WTC11 (cell line): ENCODE measurements around the gene G3BP2. TPM values are rescaled to one million over a fixed set of nuclear protein-coding genes. Genes with fewer than 3 reads are reported as not detected.

ENCODE experiments used
- ATAC-seq: fragments of 200-7000 bp; cut with Tn5 transposase; 2 replicates; pipeline ENCODE4 v1.10.0; 2021; ENCODE audit warnings: mild to moderate bottlenecking, moderate library complexity
- CTCF ChIA-PET: fragments of 300-600 bp; sonication (Branson Sonifier 250); formaldehyde crosslinking; loops from one replicate; lab custom pipeline; 2021; ENCODE audit warnings: antibody characterized with exemption; lab: Charles Lee
- POLR2A ChIA-PET: fragments of 350-600 bp; sonication (Branson Sonifier 250); formaldehyde crosslinking; loops from one replicate; lab custom pipeline; 2021; ENCODE audit warnings: antibody characterized with exemption; lab: Charles Lee
- DNase-seq: peaks from one replicate; pipeline ENCODE4 v3.0.0; 2021; ENCODE audit warnings: low spot score
- H3K27ac Mint-ChIP-seq: 2 replicates; pipeline ENCODE4 v1.8.0; 2021; ENCODE audit warnings: mixed read lengths
- H3K27me3 Mint-ChIP-seq: 2 replicates; pipeline ENCODE4 v1.8.0; 2021; ENCODE audit warnings: low read depth, mild to moderate bottlenecking, moderate library complexity, mixed read lengths
- H3K36me3 Mint-ChIP-seq: 2 replicates; pipeline ENCODE4 v1.8.0; 2021; ENCODE audit warnings: mixed read lengths
- H3K4me1 Mint-ChIP-seq: 2 replicates; pipeline ENCODE4 v1.8.0; 2022; ENCODE audit warnings: mixed read lengths
- H3K4me3 Mint-ChIP-seq: 2 replicates; pipeline ENCODE4 v1.8.0; 2021; ENCODE audit warnings: mild to moderate bottlenecking, moderate library complexity, mixed read lengths
- H3K9me3 Mint-ChIP-seq: 2 replicates; pipeline ENCODE4 v1.8.0; 2021; ENCODE audit warnings: mixed read lengths
- PRRX2 ChIP-seq: fragments of 250-450 bp; sonication (Bioruptor Pico); IDR thresholded peaks from 2 replicates; pipeline ENCODE4 v1.8.0; 2021; ENCODE audit warnings: mild to moderate bottlenecking
- RELA ChIP-seq: sonication (generic); formaldehyde crosslinking; IDR thresholded peaks from 2 replicates; pipeline ENCODE4 v1.8.1; 2022; ENCODE audit warnings: missing genetic modification reagents, mild to moderate bottlenecking, borderline replicate concordance
- SOX15 ChIP-seq: fragments of 250-450 bp; sonication (Bioruptor Pico); IDR thresholded peaks from 2 replicates; pipeline ENCODE4 v1.9.0; 2021; ENCODE audit warnings: mild to moderate bottlenecking
- TCF7 ChIP-seq: sonication (generic); formaldehyde crosslinking; IDR thresholded peaks from 2 replicates; pipeline ENCODE4 v1.8.0; 2022; ENCODE audit warnings: mild to moderate bottlenecking, low read depth, missing genetic modification reagents, moderate library complexity
- TEAD4 ChIP-seq: sonication (generic); formaldehyde crosslinking; IDR thresholded peaks from 2 replicates; pipeline ENCODE4 v1.8.0; 2022; ENCODE audit warnings: mild to moderate bottlenecking, missing genetic modification reagents
- total RNA-seq: library from RNA; stranded (reverse); gene quantifications from 3 replicates; pipeline ENCODE4 v1.2.3, GENCODE V29; 2021
- TF ChIP-seq, protein P1 (sequence below): sonication (generic); formaldehyde crosslinking; IDR thresholded peaks from 2 replicates; pipeline ENCODE4 v1.8.0; 2022; ENCODE audit warnings: mild to moderate bottlenecking, missing genetic modification reagents
- TF ChIP-seq, protein P2 (sequence below): fragments of 250-450 bp; sonication (Bioruptor Pico); IDR thresholded peaks from 2 replicates; pipeline ENCODE4 v1.9.0; 2021; ENCODE audit warnings: mild to moderate bottlenecking
- TF ChIP-seq, protein P3 (sequence below): sonication (generic); formaldehyde crosslinking; IDR thresholded peaks from 2 replicates; pipeline ENCODE4 v1.8.1; 2022; ENCODE audit warnings: missing genetic modification reagents, borderline replicate concordance
- TF ChIP-seq, protein P4 (sequence below): fragments of 250-450 bp; sonication (Bioruptor Pico); IDR thresholded peaks from 2 replicates; pipeline ENCODE4 v1.8.0; 2021; ENCODE audit warnings: mild to moderate bottlenecking
- TF ChIP-seq, protein P5 (sequence below): sonication (generic); formaldehyde crosslinking; IDR thresholded peaks from 2 replicates; pipeline ENCODE4 v1.8.0; 2022; ENCODE audit warnings: mild to moderate bottlenecking, missing genetic modification reagents
- TF ChIP-seq, protein P6 (sequence below): sonication (generic); formaldehyde crosslinking; IDR thresholded peaks from 2 replicates; pipeline ENCODE4 v1.8.1; 2023; ENCODE audit warnings: mild to moderate bottlenecking, missing genetic modification reagents
- TF ChIP-seq, protein P7 (sequence below): fragments of 250-450 bp; sonication (Bioruptor Pico); IDR thresholded peaks from 2 replicates; pipeline ENCODE4 v1.9.0; 2021; ENCODE audit warnings: moderate library complexity, mild to moderate bottlenecking, inconsistent platforms, borderline replicate concordance

G3BP2 gene
- total RNA-seq, 1 experiment from 2014 or later: 284 TPM

- TF ChIP-seq SOX15 (no peak), TEAD4 (CRISPR knock-in tag) (no peak), RELA (CRISPR knock-in tag) (no peak), PRRX2 (CRISPR knock-in tag) (no peak)
- TF ChIP-seq, protein P1, sequence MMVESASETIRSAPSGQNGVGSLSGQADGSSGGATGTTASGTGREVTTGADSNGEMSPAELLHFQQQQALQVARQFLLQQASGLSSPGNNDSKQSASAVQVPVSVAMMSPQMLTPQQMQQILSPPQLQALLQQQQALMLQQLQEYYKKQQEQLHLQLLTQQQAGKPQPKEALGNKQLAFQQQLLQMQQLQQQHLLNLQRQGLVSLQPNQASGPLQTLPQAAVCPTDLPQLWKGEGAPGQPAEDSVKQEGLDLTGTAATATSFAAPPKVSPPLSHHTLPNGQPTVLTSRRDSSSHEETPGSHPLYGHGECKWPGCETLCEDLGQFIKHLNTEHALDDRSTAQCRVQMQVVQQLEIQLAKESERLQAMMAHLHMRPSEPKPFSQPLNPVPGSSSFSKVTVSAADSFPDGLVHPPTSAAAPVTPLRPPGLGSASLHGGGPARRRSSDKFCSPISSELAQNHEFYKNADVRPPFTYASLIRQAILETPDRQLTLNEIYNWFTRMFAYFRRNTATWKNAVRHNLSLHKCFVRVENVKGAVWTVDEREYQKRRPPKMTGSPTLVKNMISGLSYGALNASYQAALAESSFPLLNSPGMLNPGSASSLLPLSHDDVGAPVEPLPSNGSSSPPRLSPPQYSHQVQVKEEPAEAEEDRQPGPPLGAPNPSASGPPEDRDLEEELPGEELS (CRISPR knock-in tag): no peak
- TF ChIP-seq, protein P2, sequence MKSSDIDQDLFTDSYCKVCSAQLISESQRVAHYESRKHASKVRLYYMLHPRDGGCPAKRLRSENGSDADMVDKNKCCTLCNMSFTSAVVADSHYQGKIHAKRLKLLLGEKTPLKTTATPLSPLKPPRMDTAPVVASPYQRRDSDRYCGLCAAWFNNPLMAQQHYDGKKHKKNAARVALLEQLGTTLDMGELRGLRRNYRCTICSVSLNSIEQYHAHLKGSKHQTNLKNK (CRISPR knock-in tag): no peak
- H3K9me3 Mint-ChIP-seq: no peaks in the 10 kb centered on the region
- peaks cover 7% of the 10 kb centered on the region for H3K4me1 Mint-ChIP-seq
- ChIA-PET CTCF (interaction anchor here (0.6 kb wide), 1 partner anchor 1274 kb away, joined by 3 read pairs; no protein-coding TSS in a partner anchor), POLR2A (no interaction called here)
- no peaks in the 10 kb centered on the region for H3K36me3 Mint-ChIP-seq
- H3K4me3 Mint-ChIP-seq: peak overlapping the region; percentile 25; the same call in 1 of the 2 replicates
- ATAC-seq: no peak
- no peak overlapping the region for H3K27ac Mint-ChIP-seq
- no peak for DNase-seq
- H3K27me3 Mint-ChIP-seq: peaks cover 30% of the 10 kb centered on the region
Observed at GRCh38 chr4:75629239-75629638, 44.0 kb downstream of the G3BP2 start.

- TF ChIP-seq, protein P3, sequence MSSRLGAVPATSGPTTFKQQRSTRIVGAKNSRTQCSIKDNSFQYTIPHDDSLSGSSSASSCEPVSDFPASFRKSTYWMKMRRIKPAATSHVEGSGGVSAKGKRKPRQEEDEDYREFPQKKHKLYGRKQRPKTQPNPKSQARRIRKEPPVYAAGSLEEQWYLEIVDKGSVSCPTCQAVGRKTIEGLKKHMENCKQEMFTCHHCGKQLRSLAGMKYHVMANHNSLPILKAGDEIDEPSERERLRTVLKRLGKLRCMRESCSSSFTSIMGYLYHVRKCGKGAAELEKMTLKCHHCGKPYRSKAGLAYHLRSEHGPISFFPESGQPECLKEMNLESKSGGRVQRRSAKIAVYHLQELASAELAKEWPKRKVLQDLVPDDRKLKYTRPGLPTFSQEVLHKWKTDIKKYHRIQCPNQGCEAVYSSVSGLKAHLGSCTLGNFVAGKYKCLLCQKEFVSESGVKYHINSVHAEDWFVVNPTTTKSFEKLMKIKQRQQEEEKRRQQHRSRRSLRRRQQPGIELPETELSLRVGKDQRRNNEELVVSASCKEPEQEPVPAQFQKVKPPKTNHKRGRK (CRISPR knock-in tag): no peak
- TF ChIP-seq, protein P4, sequence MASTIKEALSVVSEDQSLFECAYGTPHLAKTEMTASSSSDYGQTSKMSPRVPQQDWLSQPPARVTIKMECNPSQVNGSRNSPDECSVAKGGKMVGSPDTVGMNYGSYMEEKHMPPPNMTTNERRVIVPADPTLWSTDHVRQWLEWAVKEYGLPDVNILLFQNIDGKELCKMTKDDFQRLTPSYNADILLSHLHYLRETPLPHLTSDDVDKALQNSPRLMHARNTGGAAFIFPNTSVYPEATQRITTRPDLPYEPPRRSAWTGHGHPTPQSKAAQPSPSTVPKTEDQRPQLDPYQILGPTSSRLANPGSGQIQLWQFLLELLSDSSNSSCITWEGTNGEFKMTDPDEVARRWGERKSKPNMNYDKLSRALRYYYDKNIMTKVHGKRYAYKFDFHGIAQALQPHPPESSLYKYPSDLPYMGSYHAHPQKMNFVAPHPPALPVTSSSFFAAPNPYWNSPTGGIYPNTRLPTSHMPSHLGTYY (CRISPR knock-in tag): no peak
- no peak for TF ChIP-seq TCF7 (CRISPR knock-in tag)
- TF ChIP-seq, protein P5, sequence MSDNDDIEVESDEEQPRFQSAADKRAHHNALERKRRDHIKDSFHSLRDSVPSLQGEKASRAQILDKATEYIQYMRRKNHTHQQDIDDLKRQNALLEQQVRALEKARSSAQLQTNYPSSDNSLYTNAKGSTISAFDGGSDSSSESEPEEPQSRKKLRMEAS (CRISPR knock-in tag): no peak
- POLR2A ChIA-PET: no interaction called here
- Mint-ChIP-seq H3K4me3 (no peak overlapping the region), H3K9me3 (no peaks in the 10 kb centered on the region), H3K4me1 (no peaks in the 10 kb centered on the region), H3K27ac (no peak overlapping the region), H3K36me3 (no peaks in the 10 kb centered on the region), H3K27me3 (no peaks in the 10 kb centered on the region)
- CTCF ChIA-PET: no interaction called here
- DNase-seq: no peak
- ATAC-seq: no peak
Observed at GRCh38 chr4:75623026-75623425, 50.2 kb downstream of the G3BP2 start.

DNA sequence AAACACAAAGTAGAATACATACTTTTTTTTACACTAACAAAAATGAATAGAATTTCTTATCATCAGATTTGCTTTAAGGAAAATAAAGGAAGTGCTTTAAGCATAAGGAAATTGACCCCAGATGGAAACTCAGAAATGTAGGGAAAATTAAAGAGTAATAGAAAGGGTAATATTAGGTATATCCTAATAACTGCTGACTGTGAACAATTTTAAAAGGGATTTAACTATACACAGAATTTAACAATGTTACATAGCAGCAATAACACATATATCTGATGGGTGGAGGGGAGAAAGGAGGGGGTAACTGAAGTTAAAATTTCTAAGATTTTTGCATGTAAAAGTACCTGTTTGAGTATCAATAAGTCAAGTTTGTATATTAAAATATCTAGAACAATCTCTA is 51.5 kb downstream of the G3BP2 start:
- ChIA-PET CTCF (no interaction called here), POLR2A (no interaction called here)
- Mint-ChIP-seq H3K9me3 (no peaks in the 10 kb centered on the region), H3K4me3 (no peak overlapping the region), H3K27ac (no peak overlapping the region), H3K27me3 (no peaks in the 10 kb centered on the region), H3K4me1 (no peaks in the 10 kb centered on the region), H3K36me3 (no peaks in the 10 kb centered on the region)
- ATAC-seq (no peak), DNase-seq (no peak)
- TF ChIP-seq, protein P6, sequence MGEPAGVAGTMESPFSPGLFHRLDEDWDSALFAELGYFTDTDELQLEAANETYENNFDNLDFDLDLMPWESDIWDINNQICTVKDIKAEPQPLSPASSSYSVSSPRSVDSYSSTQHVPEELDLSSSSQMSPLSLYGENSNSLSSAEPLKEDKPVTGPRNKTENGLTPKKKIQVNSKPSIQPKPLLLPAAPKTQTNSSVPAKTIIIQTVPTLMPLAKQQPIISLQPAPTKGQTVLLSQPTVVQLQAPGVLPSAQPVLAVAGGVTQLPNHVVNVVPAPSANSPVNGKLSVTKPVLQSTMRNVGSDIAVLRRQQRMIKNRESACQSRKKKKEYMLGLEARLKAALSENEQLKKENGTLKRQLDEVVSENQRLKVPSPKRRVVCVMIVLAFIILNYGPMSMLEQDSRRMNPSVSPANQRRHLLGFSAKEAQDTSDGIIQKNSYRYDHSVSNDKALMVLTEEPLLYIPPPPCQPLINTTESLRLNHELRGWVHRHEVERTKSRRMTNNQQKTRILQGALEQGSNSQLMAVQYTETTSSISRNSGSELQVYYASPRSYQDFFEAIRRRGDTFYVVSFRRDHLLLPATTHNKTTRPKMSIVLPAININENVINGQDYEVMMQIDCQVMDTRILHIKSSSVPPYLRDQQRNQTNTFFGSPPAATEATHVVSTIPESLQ: no peak
- TF ChIP-seq, protein P7, sequence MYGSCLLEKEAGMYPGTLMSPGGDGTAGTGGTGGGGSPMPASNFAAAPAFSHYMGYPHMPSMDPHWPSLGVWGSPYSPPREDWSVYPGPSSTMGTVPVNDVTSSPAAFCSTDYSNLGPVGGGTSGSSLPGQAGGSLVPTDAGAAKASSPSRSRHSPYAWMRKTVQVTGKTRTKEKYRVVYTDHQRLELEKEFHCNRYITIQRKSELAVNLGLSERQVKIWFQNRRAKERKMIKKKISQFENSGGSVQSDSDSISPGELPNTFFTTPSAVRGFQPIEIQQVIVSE (CRISPR knock-in tag): no peak
